ENCODE results near the gene SCN10A. TPM values are rescaled to one million over a fixed set of nuclear protein-coding genes. Genes with fewer than 3 reads are reported as not detected.

SCN10A gene
- total and polyA plus RNA-seq, 9 of the 15 experiments (the other 6 are each of a cell fraction or from before 2014, with no cell fraction given), result not detected

DNA sequence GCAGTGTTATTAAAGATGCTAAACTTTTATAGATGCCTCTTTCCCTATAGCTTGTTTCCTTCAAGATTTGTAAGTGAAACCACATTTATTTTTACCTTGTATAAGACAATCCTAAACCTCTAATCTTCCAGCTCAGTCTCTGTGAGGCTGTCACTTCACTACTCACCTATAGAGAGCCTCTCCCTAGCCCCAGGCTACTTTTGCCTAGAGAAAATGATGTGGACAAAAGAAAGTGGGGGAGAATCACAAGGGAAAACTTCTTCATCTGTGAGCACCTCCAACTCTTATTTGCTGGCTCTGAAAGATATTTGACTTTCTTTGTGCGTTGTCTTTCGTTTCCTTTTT is 91.7 kb downstream of the SCN10A start (continued):
- TF ChIP-seq AFF1 (IDR thresholded peaks at IDR 0.05; ENCODE audit: low read depth in 1 of 2, partially characterized antibody in 2 of 2) (peak in 1 of 2 experiments; percentile 1), ZBTB49 (CRISPR knock-in tag; IDR thresholded peaks at IDR 0.05; ENCODE audit: borderline replicate concordance) (no peak), CEBPB (tag; IDR thresholded peaks at IDR 0.05) (no peak), NCOA6 (IDR thresholded peaks at IDR 0.05) (no peak), TBP (optimal IDR thresholded peaks at IDR 0.05; ENCODE audit: low read depth, low read length) (peak; percentile 4), TEAD4 (IDR thresholded peaks at IDR 0.05; ENCODE audit: low read length) (no peak), TEAD4 (CRISPR knock-in tag; IDR thresholded peaks at IDR 0.05; ENCODE audit: borderline replicate concordance) (no peak), CSDE1 (IDR thresholded peaks at IDR 0.05) (no peak), ZNF197 (CRISPR knock-in tag; IDR thresholded peaks at IDR 0.05; ENCODE audit: low read depth) (peak; percentile 12; the same call in 1 of the 2 replicates), SETDB1 (IDR thresholded peaks at IDR 0.05; ENCODE audit: low read length) (no peak), CTBP1 (IDR thresholded peaks at IDR 0.05; ENCODE audit: borderline replicate concordance) (no peak), HDAC1 (IDR thresholded peaks at IDR 0.05) (no peak), ATF3 (IDR thresholded peaks at IDR 0.05) (no peak), ATF3 (CRISPR knock-in tag; conservative IDR thresholded peaks at IDR 0.05) (no peak), NONO (IDR thresholded peaks at IDR 0.05; ENCODE audit: low read depth in 2 of 2, low read length in 1 of 2) (no peak)
- TF ChIP-seq, protein P1, sequence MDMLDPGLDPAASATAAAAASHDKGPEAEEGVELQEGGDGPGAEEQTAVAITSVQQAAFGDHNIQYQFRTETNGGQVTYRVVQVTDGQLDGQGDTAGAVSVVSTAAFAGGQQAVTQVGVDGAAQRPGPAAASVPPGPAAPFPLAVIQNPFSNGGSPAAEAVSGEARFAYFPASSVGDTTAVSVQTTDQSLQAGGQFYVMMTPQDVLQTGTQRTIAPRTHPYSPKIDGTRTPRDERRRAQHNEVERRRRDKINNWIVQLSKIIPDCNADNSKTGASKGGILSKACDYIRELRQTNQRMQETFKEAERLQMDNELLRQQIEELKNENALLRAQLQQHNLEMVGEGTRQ (CRISPR knock-in tag; IDR thresholded peaks at IDR 0.05), result no peak
- TF ChIP-seq, protein P2, sequence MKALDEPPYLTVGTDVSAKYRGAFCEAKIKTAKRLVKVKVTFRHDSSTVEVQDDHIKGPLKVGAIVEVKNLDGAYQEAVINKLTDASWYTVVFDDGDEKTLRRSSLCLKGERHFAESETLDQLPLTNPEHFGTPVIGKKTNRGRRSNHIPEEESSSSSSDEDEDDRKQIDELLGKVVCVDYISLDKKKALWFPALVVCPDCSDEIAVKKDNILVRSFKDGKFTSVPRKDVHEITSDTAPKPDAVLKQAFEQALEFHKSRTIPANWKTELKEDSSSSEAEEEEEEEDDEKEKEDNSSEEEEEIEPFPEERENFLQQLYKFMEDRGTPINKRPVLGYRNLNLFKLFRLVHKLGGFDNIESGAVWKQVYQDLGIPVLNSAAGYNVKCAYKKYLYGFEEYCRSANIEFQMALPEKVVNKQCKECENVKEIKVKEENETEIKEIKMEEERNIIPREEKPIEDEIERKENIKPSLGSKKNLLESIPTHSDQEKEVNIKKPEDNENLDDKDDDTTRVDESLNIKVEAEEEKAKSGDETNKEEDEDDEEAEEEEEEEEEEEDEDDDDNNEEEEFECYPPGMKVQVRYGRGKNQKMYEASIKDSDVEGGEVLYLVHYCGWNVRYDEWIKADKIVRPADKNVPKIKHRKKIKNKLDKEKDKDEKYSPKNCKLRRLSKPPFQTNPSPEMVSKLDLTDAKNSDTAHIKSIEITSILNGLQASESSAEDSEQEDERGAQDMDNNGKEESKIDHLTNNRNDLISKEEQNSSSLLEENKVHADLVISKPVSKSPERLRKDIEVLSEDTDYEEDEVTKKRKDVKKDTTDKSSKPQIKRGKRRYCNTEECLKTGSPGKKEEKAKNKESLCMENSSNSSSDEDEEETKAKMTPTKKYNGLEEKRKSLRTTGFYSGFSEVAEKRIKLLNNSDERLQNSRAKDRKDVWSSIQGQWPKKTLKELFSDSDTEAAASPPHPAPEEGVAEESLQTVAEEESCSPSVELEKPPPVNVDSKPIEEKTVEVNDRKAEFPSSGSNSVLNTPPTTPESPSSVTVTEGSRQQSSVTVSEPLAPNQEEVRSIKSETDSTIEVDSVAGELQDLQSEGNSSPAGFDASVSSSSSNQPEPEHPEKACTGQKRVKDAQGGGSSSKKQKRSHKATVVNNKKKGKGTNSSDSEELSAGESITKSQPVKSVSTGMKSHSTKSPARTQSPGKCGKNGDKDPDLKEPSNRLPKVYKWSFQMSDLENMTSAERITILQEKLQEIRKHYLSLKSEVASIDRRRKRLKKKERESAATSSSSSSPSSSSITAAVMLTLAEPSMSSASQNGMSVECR (CRISPR knock-in tag; IDR thresholded peaks at IDR 0.05), result no peak
